Spleen (tissue), 11 donors: Measurements from ENCODE around the gene OR14J1. TPM values are rescaled to one million over a fixed set of nuclear protein-coding genes. Genes with fewer than 3 reads are reported as not detected.
"Not testable (repeated sequence)": the region's sequence is repeated elsewhere in the genome, so short reads cannot be mapped to it uniquely, and the experiment has no call there.

Source experiments
- DNase-seq: peaks from one replicate; pipeline ENCODE4 v3.0.0-alpha.2; 2020
- H3K27ac ChIP-seq, 8 donors: fragments of 200-600 bp; sonication (generic) in 7 of 8; 1 replicate in 4 of 8; 2 replicates in 4 of 8; pipeline versions ENCODE4 v1.5.0 to v1.8.0; 2016 to 2021; ENCODE audit warnings: inconsistent platforms in 4 of 8, mild to moderate bottlenecking in 4 of 8, moderate library complexity in 1 of 8
- H3K27me3 ChIP-seq, 7 donors: fragments of 200-600 bp; sonication (generic) in 6 of 7; replicated peaks in 1 of 7; 1 replicate in 4 of 7; 2 replicates in 3 of 7; pipeline versions ENCODE4 v1.5.0 to v1.8.0; 2016 to 2021; ENCODE audit warnings: inconsistent platforms in 3 of 7, mild to moderate bottlenecking in 1 of 7
- H3K36me3 ChIP-seq, 6 donors: fragments of 200-600 bp; sonication (generic) in 5 of 6; 1 replicate in 4 of 6; 2 replicates in 2 of 6; pipeline versions ENCODE4 v1.5.0 to v1.8.0; 2016 to 2021; ENCODE audit warnings: inconsistent platforms in 2 of 6
- H3K4me1 ChIP-seq, 6 donors: fragments of 200-600 bp; sonication (generic) in 5 of 6; 1 replicate in 3 of 6; 2 replicates in 3 of 6; pipeline versions ENCODE4 v1.5.0 to v1.8.0; 2016 to 2021; ENCODE audit warnings: inconsistent platforms in 3 of 6
- H3K4me3 ChIP-seq, 8 donors: fragments of 200-600 bp; sonication (generic) in 7 of 8; 1 replicate in 4 of 8; 2 replicates in 4 of 8; pipeline versions ENCODE4 v1.5.0 to v1.8.0; 2016 to 2021; ENCODE audit warnings: inconsistent platforms in 4 of 8, mild to moderate bottlenecking in 4 of 8, moderate library complexity in 2 of 8
- H3K9me3 ChIP-seq, 8 donors: fragments of 200-600 bp; sonication (generic) in 7 of 8; 1 replicate in 4 of 8; 2 replicates in 4 of 8; pipeline versions ENCODE4 v1.5.0 to v1.8.0; 2016 to 2021; ENCODE audit warnings: inconsistent platforms in 4 of 8
- CTCF ChIP-seq, 11 experiments: fragments of 200-600 bp in 7 of 11; fragments of 450-650 bp in 4 of 11; sonication (generic) in 4 of 11; IDR thresholded peaks in 8 of 11; conservative IDR thresholded peaks in 3 of 11; 1 replicate in 7 of 11; 2 replicates in 4 of 11; pipeline versions ENCODE4 v1.4.0 to v1.8.0; 2016 to 2021; ENCODE audit warnings: antibody characterized with exemption in 11 of 11, inconsistent platforms in 4 of 11, mild to moderate bottlenecking in 1 of 11
- POLR2A ChIP-seq, 3 donors: fragments of 450-650 bp; IDR thresholded peaks; one replicate each; pipeline ENCODE4 v1.5.1; 2017; ENCODE audit warnings: antibody characterized with exemption in 3 of 3, mild to moderate bottlenecking in 1 of 3
- POLR2AphosphoS5 ChIP-seq, 3 donors: sonication (generic); formaldehyde crosslinking; IDR thresholded peaks; one replicate each; pipeline ENCODE4 v1.5.1; 2017; ENCODE audit warnings: antibody characterized with exemption in 3 of 3
- WGBS, 5 donors: extraction: QIAGEN DNeasy Blood & Tissue Kit in 3 of 5; methylation state at CpG; one replicate each; pipeline versions ENCODE4 v1.1.5 to v1.1.7; 2013 to 2018; 5-methylcytosine and 5-hydroxymethylcytosine counted together
- intact Hi-C: fragments of 100-400 bp; cut with DNase I; formaldehyde crosslinking; loops from one replicate; pipeline ENCODE4 v1.15.0; 2023; ENCODE audit warnings: low total_unique reads
- polyA plus RNA-seq, 3 donors: library from polyadenylated mRNA; stranded (reverse); fragments of 200-250 nt; gene quantifications; one replicate each; pipeline ENCODE4 v1.2.1, GENCODE V29; 2013
- total RNA-seq, 7 donors: library from RNA; depleted of rRNA in 3 of 7; stranded (reverse); fragments of >200 nt in 3 of 7; fragmentation: NEBNext Ultra II Directional in 4 of 7; extraction: Animal tissue kit (Norgen Biotek cat#: 25700) in 4 of 7; gene quantifications; one replicate each; pipeline versions ENCODE4 v1.1.0 to v1.2.1, GENCODE V29; 2016 to 2021
- donor health status: healthy with polysubstance abuse.
- donor health status: DM: no; HTN: no; CAD: no; lungs with moderate emphysema.
- donor health status: DM: no; HTN: no; CAD: no.
- donor health status: Bipolar disorder and iron deficiency.
- donor health status: healthy.
- donor health status: DM: no; HTN: no; CAD: no.
- donor health status: DM: yes; HTN: yes; CAD: no.

OR14J1 gene
- total and polyA plus RNA-seq, 10 donors = not detected

GRCh38 chr6:29294499-29294914 lies 7.0 kb upstream of the OR14J1 start:
- 86 to 98% (median 92%) methylated on average over 1 of the region's 1 CpG for WGBS, 5 donors
- Histone ChIP-seq H3K27ac (no peak overlapping the region), H3K9me3 (no peaks in the 10 kb centered on the region), H3K27me3 (peaks cover 0 to 3% (median 0%) of the 10 kb centered on the region in 7 donors), H3K36me3 (no peaks in the 10 kb centered on the region), H3K4me1 (no peaks in the 10 kb centered on the region), H3K4me3 (no peak overlapping the region)
- no peak for TF ChIP-seq POLR2A (IDR thresholded peaks at IDR 0.05)
- no peak for TF ChIP-seq CTCF (IDR thresholded peaks at IDR 0.05 in 8 of 11, conservative IDR thresholded peaks at IDR 0.05 in 3 of 11)
- TF ChIP-seq POLR2AphosphoS5 (IDR thresholded peaks at IDR 0.05) = no peak
- intact Hi-C loops = no loop called here
- DNase-seq = no peak

GRCh38 chr6:29295181-29295585 lies 6.3 kb upstream of the OR14J1 start:
- Histone ChIP-seq H3K4me1 (no peaks in the 10 kb centered on the region), H3K4me3 (no peak overlapping the region), H3K27ac (no peak overlapping the region), H3K9me3 (no peaks in the 10 kb centered on the region), H3K27me3 (peaks cover 0 to 3% (median 0%) of the 10 kb centered on the region in 7 donors), H3K36me3 (no peaks in the 10 kb centered on the region)
- TF ChIP-seq POLR2A (IDR thresholded peaks at IDR 0.05) (no peak), CTCF (IDR thresholded peaks at IDR 0.05 in 8 of 11, conservative IDR thresholded peaks at IDR 0.05 in 3 of 11) (no peak), POLR2AphosphoS5 (IDR thresholded peaks at IDR 0.05) (no peak)
- no peak for DNase-seq
- intact Hi-C loops = no loop called here
- WGBS, 5 donors = 66 to 100% (median 84%) methylated on average over 1 to 12 of the region's 12 CpGs

GRCh38 chr6:29295623-29296022 lies 5.9 kb upstream of the OR14J1 start:
- peaks cover 0 to 3% (median 0%) of the 10 kb centered on the region in 7 donors for H3K27me3 ChIP-seq
- no peaks in the 10 kb centered on the region for H3K9me3 ChIP-seq
- DNase-seq = no peak
- H3K4me3 ChIP-seq = no peak overlapping the region
- TF ChIP-seq POLR2A (IDR thresholded peaks at IDR 0.05) = no peak
- H3K27ac ChIP-seq = no peak overlapping the region
- H3K36me3 ChIP-seq = no peaks in the 10 kb centered on the region
- intact Hi-C loops = no loop called here
- H3K4me1 ChIP-seq = no peaks in the 10 kb centered on the region
- 81 to 96% (median 91%) methylated on average over 2 to 7 of the region's 7 CpGs for WGBS, 5 donors

GRCh38 chr6:29319931-29320330 lies 18.4 kb downstream of the OR14J1 start:
- TF ChIP-seq CTCF (IDR thresholded peaks at IDR 0.05 in 8 of 11, conservative IDR thresholded peaks at IDR 0.05 in 3 of 11) = no peak
- TF ChIP-seq POLR2AphosphoS5 (IDR thresholded peaks at IDR 0.05) = no peak
- no peak for TF ChIP-seq POLR2A (IDR thresholded peaks at IDR 0.05)
- no peak for DNase-seq
- intact Hi-C loops = no loop called here
- H3K4me1 ChIP-seq = no peaks in the 10 kb centered on the region
- WGBS, 5 donors = 77 to 89% (median 85%) methylated on average over 2 of the region's 2 CpGs
- H3K9me3 ChIP-seq = no peaks in the 10 kb centered on the region
- no peaks in the 10 kb centered on the region for H3K36me3 ChIP-seq
- H3K4me3 ChIP-seq = no peak overlapping the region
- H3K27me3 ChIP-seq = peaks cover 0 to 14% (median 0%) of the 10 kb centered on the region in 7 donors
- H3K27ac ChIP-seq = no peak overlapping the region

GRCh38 chr6:29323332-29323731 lies 21.8 kb downstream of the OR14J1 start:
- intact Hi-C loops, H3K27me3 ChIP-seq, DNase-seq, H3K27ac ChIP-seq, H3K4me1 ChIP-seq, H3K4me3 ChIP-seq, H3K9me3 ChIP-seq, H3K36me3 ChIP-seq: not testable (repeated sequence)
